K562 (cell line): Measurements from ENCODE around the gene BTBD10. TPM values are rescaled to one million over a fixed set of nuclear protein-coding genes. Genes with fewer than 3 reads are reported as not detected.

Experiments used
- CREB3 ChIP-seq: fragments of 450-650 bp; conservative IDR thresholded peaks from 2 replicates; pipeline ENCODE4 v1.6.1; 2016; ENCODE audit warnings: missing genetic modification characterization, low read depth, mild to moderate bottlenecking, missing compliant biosample characterization, moderate library complexity
- FUS ChIP-seq: fragments of 200-400 bp; formaldehyde crosslinking; optimal IDR thresholded peaks from 2 replicates; pipeline ENCODE3; 2017; ENCODE audit warnings: low read depth, low read length
- HDAC8 ChIP-seq: fragments of 450-650 bp; IDR thresholded peaks from 2 replicates; pipeline ENCODE4 v1.6.1; 2016; ENCODE audit warnings: mild to moderate bottlenecking, missing genetic modification characterization, moderate library complexity, missing compliant biosample characterization
- SPI1 ChIP-seq: IDR thresholded peaks from 2 replicates; pipeline ENCODE4 v1.6.1; 2011; ENCODE audit warnings: low read depth, low read length, control low read depth, borderline replicate concordance
- ZFP91 ChIP-seq: sonication (generic); formaldehyde crosslinking; IDR thresholded peaks from 2 replicates; pipeline ENCODE4 v1.8.0; 2022; ENCODE audit warnings: mild to moderate bottlenecking, missing genetic modification reagents
- ZNF398 ChIP-seq: fragments of 250-450 bp; sonication (Bioruptor Pico); IDR thresholded peaks from 2 replicates; pipeline ENCODE4 v1.8.0; 2021; ENCODE audit warnings: moderate library complexity, mild to moderate bottlenecking, inconsistent platforms
- ZNF830 ChIP-seq: fragments of 250-450 bp; sonication (Bioruptor Pico); IDR thresholded peaks from 2 replicates; pipeline ENCODE4 v1.5.0; 2021; ENCODE audit warnings: mild to moderate bottlenecking
- polyA plus RNA-seq, 8 experiments: library from polyadenylated mRNA; depleted of rRNA in 4 of 8; stranded (reverse) in 5 of 8; unstranded in 3 of 8; fragments of >200 nt; fragmentation: Nextera tagmentation in 2 of 8; fragmentation: Illumina TruSeq in 1 of 8; extraction: Ambion mirVana in 2 of 8; extraction: Trizol in 1 of 8; gene quantifications; 2 replicates each; pipeline versions ENCODE4 v1.2.1 to v1.2.3, GENCODE V29; 2011 to 2014; ENCODE audit warnings: inconsistent platforms in 1 of 8, missing spikeins in 1 of 8
- total RNA-seq, 7 experiments: library from RNA; depleted of rRNA in 6 of 7; stranded (reverse); fragments of >200 nt in 6 of 7; fragmentation: Illumina TruSeq in 2 of 7; extraction: Trizol in 2 of 7; gene quantifications; 2 replicates each; pipeline versions ENCODE4 v1.2.1 to v1.2.3, GENCODE V29; 2011 to 2021; ENCODE audit warnings: low replicate concordance in 1 of 7

Gene BTBD10
- total and polyA plus RNA-seq, 9 of the 15 experiments (the other 6 are each of a cell fraction or from before 2014, with no cell fraction given) = 11.6 to 22.8 (median 16.3) TPM

- no peak for TF ChIP-seq ZFP91 (CRISPR knock-in tag)
- TF ChIP-seq ZNF398 (CRISPR knock-in tag) = no peak
- TF ChIP-seq CREB3 (tag) = no peak
- TF ChIP-seq ZNF830 = no peak
- TF ChIP-seq HDAC8 = no peak
- TF ChIP-seq SPI1 = no peak
- TF ChIP-seq FUS = no peak
These were observed 95.0 kb downstream of the BTBD10 start (continued) for GRCh38 chr11:13368041-13368446.
